Vagina (tissue), 2 donors: Measurements from ENCODE around the gene RASGRF2.

Experiments used
- POLR2A ChIP-seq, 2 donors: fragments of 450-650 bp; IDR thresholded peaks; one replicate each; pipeline ENCODE4 v1.6.1; 2017; ENCODE audit warnings: antibody characterized with exemption in 2 of 2, mild to moderate bottlenecking in 2 of 2, moderate library complexity in 2 of 2
- TF ChIP-seq, protein P1 (sequence below), 3 experiments: fragments of 450-650 bp in 2 of 3; fragments of 200-600 bp in 1 of 3; sonication (generic) in 1 of 3; IDR thresholded peaks; one replicate each; pipeline ENCODE4 v1.5.1; 2017 to 2019; ENCODE audit warnings: antibody characterized with exemption in 3 of 3, mild to moderate bottlenecking in 2 of 3, moderate library complexity in 2 of 3

DNA sequence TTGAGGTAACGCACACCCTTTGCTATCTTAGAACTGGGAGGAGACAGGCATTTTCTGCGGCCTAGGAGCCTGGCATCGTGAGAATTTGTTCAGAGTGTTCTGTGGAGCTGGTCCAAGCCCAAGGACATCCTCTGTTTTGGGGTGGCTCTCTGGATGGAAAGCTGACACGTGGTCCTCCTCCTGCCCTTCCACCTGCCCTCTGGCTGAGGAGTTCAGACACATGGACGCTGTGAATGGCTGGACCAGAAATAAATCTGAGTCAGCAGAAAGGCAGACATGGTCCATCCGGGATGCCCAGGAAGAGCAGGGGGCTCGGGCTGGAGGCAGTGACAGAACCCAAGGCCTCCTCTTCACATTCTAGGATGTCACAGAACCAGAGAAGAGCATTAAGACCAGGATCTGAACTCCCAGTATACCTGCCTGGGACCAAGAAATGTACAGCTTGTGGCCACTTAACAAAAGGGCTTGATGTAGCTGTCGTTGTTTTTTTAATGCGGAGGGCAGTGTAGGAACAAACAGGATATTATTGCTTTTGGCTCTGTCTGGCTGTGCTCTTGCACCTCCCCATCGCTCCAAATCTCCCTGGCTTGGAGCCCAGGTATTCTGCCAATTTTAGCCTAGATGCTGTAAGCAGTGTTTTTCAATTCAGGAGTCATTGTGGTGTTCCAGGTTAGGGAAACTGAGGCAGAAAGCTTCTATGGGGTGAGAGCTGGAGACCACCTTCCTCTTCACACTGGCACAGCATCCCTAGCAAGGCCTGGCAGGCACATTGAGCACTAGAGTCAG lies 275.3 kb downstream of the RASGRF2 start:
- TF ChIP-seq, protein P1, sequence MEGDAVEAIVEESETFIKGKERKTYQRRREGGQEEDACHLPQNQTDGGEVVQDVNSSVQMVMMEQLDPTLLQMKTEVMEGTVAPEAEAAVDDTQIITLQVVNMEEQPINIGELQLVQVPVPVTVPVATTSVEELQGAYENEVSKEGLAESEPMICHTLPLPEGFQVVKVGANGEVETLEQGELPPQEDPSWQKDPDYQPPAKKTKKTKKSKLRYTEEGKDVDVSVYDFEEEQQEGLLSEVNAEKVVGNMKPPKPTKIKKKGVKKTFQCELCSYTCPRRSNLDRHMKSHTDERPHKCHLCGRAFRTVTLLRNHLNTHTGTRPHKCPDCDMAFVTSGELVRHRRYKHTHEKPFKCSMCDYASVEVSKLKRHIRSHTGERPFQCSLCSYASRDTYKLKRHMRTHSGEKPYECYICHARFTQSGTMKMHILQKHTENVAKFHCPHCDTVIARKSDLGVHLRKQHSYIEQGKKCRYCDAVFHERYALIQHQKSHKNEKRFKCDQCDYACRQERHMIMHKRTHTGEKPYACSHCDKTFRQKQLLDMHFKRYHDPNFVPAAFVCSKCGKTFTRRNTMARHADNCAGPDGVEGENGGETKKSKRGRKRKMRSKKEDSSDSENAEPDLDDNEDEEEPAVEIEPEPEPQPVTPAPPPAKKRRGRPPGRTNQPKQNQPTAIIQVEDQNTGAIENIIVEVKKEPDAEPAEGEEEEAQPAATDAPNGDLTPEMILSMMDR (IDR thresholded peaks at IDR 0.05): no peak
- no peak for TF ChIP-seq POLR2A (IDR thresholded peaks at IDR 0.05)
